CD4-positive, alpha-beta T cell (primary cell): ENCODE measurements around the gene SNTG2. TPM values are rescaled to one million over a fixed set of nuclear protein-coding genes. Genes with fewer than 3 reads are reported as not detected.
A peak's percentile ranks its signal among the peaks of the same experiment; 100 is the strongest.

Source experiments
- ATAC-seq: fragments of 200-7000 bp; cut with Tn5 transposase; one replicate; pipeline ENCODE4 v1.10.0; 2022; ENCODE audit warnings: mild to moderate bottlenecking; ENCODE audit not compliant: poor library complexity
- CTCF ChIA-PET: fragments of 350-600 bp; sonication (Branson Sonifier 250); formaldehyde crosslinking; loops from one replicate; lab custom pipeline; 2021; ENCODE audit warnings: antibody characterized with exemption, inconsistent platforms; lab: Charles Lee
- POLR2A ChIA-PET: fragments of 350-600 bp; sonication (Branson Sonifier 250); formaldehyde crosslinking; loops from one replicate; lab custom pipeline; 2021; ENCODE audit warnings: antibody characterized with exemption, inconsistent platforms; lab: Charles Lee
- DNase-seq, 14 experiments: peaks; one replicate each; pipeline ENCODE4 v3.0.0-alpha.2; 2013 to 2020; ENCODE audit warnings: mixed read lengths in 2 of 14
- H3K27ac ChIP-seq, 2 donors: one replicate each; pipeline versions ENCODE4 v1.5.1 to v1.7.0; 2013; ENCODE audit warnings: low read length in 2 of 2, low read depth in 1 of 2, mild to moderate bottlenecking in 1 of 2
- H3K27me3 ChIP-seq, 2 experiments: 1 replicate in 1 of 2; 2 replicates in 1 of 2; pipeline versions ENCODE4 v1.6.1 to v1.7.0; 2013; ENCODE audit warnings: low read length in 2 of 2, control low read depth in 1 of 2, mild to moderate bottlenecking in 1 of 2, moderate library complexity in 1 of 2; ENCODE audit not compliant: insufficient read depth in 2 of 2, control insufficient read depth in 1 of 2
- H3K36me3 ChIP-seq: one replicate; pipeline ENCODE4 v1.6.1; 2013; ENCODE audit warnings: low read length, control low read depth; ENCODE audit not compliant: insufficient read depth
- H3K4me1 ChIP-seq: one replicate; pipeline ENCODE4 v1.6.1; 2013; ENCODE audit warnings: low read length, control low read depth; ENCODE audit not compliant: insufficient read depth
- H3K4me3 ChIP-seq: one replicate; pipeline ENCODE4 v1.5.1; 2013; ENCODE audit warnings: mild to moderate bottlenecking, low read length, moderate library complexity
- H3K9me3 ChIP-seq, 2 experiments: 1 replicate in 1 of 2; 2 replicates in 1 of 2; pipeline versions ENCODE4 v1.6.1 to v1.7.0; 2013; ENCODE audit warnings: low read length in 2 of 2, mild to moderate bottlenecking in 2 of 2, control low read depth in 1 of 2, moderate library complexity in 1 of 2; ENCODE audit not compliant: control insufficient read depth in 1 of 2, insufficient read depth in 1 of 2
- H3K27ac Mint-ChIP-seq: one replicate; pipeline ENCODE4 v1.8.0; 2020; ENCODE audit warnings: mixed read lengths
- H3K27me3 Mint-ChIP-seq: one replicate; pipeline ENCODE4 v1.8.0; 2021; ENCODE audit warnings: mixed read lengths
- H3K36me3 Mint-ChIP-seq: one replicate; pipeline ENCODE4 v1.8.0; 2021; ENCODE audit warnings: low read depth, mixed read lengths
- H3K4me1 Mint-ChIP-seq: one replicate; pipeline ENCODE4 v1.8.0; 2021; ENCODE audit warnings: low read depth, mixed read lengths
- H3K4me3 Mint-ChIP-seq: one replicate; pipeline ENCODE4 v1.8.0; 2020; ENCODE audit warnings: mild to moderate bottlenecking, mixed read lengths
- H3K9me3 Mint-ChIP-seq: one replicate; pipeline ENCODE4 v1.8.0; 2020; ENCODE audit warnings: mixed read lengths
- intact Hi-C, 2 experiments: fragments of 100-400 bp; cut with DNase I in 1 of 2; cut with micrococcal nuclease in 1 of 2; formaldehyde crosslinking; loops; one replicate each; pipeline versions ENCODE4 v1.15.1 to v1.9.0; 2023 to 2025; cut with DNase I, micrococcal nuclease
- total RNA-seq, 174 experiments: library from RNA in 2 of 174; stranded (reverse) in 2 of 174; gene quantifications; one replicate each; pipeline ENCODE4 v1.2.3 and lab custom pipeline; 2021 to 2026
- TF ChIP-seq, protein P1 (sequence below): fragments of 200-600 bp; IDR thresholded peaks from one replicate; pipeline ENCODE4 v1.8.0; 2022; ENCODE audit warnings: antibody characterized with exemption, mild to moderate bottlenecking

Gene SNTG2
- total RNA-seq, 2 experiments from 2014 or later: 1.1 to 1.5 TPM

DNA sequence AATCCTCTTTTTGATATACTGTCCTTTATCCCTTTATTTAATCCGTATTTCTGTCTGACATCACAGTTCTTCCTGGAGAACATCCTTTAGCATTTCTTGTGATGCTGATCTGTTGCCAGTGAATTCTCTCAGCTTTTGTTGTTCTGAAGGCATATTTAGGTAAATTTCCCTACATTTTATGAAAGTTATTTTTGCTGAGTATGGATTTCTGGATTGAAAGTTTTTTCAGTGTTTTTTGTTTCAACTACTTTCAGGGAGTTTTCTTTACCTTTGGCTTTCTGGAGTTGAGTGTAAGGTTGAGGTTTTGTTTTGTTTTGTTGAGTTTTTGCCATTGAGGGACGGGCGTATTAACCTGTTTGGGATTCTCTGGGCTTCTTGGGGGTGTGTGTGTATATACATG lies 22.5 kb downstream of the SNTG2 start:
- DNase-seq (no peak), ATAC-seq (no peak)
- no peak overlapping the region for H3K27ac Mint-ChIP-seq
- POLR2A ChIA-PET: no interaction called here
- intact Hi-C loops: no loop called here
- H3K4me1 ChIP-seq: peaks cover 23% of the 10 kb centered on the region
- H3K27me3 ChIP-seq: no peaks in the 10 kb centered on the region
- TF ChIP-seq, protein P1, sequence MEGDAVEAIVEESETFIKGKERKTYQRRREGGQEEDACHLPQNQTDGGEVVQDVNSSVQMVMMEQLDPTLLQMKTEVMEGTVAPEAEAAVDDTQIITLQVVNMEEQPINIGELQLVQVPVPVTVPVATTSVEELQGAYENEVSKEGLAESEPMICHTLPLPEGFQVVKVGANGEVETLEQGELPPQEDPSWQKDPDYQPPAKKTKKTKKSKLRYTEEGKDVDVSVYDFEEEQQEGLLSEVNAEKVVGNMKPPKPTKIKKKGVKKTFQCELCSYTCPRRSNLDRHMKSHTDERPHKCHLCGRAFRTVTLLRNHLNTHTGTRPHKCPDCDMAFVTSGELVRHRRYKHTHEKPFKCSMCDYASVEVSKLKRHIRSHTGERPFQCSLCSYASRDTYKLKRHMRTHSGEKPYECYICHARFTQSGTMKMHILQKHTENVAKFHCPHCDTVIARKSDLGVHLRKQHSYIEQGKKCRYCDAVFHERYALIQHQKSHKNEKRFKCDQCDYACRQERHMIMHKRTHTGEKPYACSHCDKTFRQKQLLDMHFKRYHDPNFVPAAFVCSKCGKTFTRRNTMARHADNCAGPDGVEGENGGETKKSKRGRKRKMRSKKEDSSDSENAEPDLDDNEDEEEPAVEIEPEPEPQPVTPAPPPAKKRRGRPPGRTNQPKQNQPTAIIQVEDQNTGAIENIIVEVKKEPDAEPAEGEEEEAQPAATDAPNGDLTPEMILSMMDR: no peak
- peaks cover 5% of the 10 kb centered on the region in 2 experiments for H3K9me3 ChIP-seq
- H3K27me3 Mint-ChIP-seq: peaks cover 30% of the 10 kb centered on the region
- H3K4me3 Mint-ChIP-seq: no peak overlapping the region
- H3K36me3 ChIP-seq: no peaks in the 10 kb centered on the region
- H3K36me3 Mint-ChIP-seq: no peaks in the 10 kb centered on the region
- no peak overlapping the region for H3K4me3 ChIP-seq
- H3K4me1 Mint-ChIP-seq: peaks cover 23% of the 10 kb centered on the region
- CTCF ChIA-PET: no interaction called here
- H3K9me3 Mint-ChIP-seq: peaks cover 11% of the 10 kb centered on the region
- H3K27ac ChIP-seq: no peak overlapping the region

DNA sequence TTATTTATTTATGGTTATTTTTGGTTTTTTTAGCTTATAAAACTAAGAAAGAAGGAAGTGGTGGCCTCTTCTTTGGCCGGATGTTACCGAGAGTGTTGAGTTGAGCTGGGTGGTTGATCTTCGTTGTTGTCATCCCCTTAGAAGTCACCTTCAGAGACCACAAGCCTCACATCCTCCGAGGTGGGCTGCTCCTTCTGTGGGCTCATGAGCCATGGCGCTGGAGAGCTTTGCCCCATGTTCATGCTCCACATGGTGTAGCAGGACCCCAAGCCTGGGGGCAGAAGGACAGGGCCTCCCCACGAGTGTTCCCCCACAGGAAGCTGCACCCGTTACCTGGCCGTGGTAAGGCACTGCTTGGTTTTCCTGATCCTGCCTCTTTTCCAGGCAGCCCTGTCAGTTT lies 23.4 kb downstream of the SNTG2 start:
- H3K27ac Mint-ChIP-seq: peak overlapping the region; percentile 67
- H3K36me3 Mint-ChIP-seq: no peaks in the 10 kb centered on the region
- Histone ChIP-seq H3K9me3 (peaks cover under 1 to 5% of the 10 kb centered on the region in 2 experiments), H3K27ac (peak overlapping the region in 1 of 2 donors; percentile 33), H3K4me1 (peaks cover 23% of the 10 kb centered on the region), H3K27me3 (peaks cover 0 to under 1% of the 10 kb centered on the region in 2 experiments), H3K4me3 (peak overlapping the region; percentile 22), H3K36me3 (no peaks in the 10 kb centered on the region)
- TF ChIP-seq, protein P1: no peak
- DNase-seq (peak in 4 of 14 experiments; percentile 16 to 62 (median 44)), ATAC-seq (peak; percentile 57)
- peak overlapping the region; percentile 5 for H3K4me3 Mint-ChIP-seq
- peaks cover 25% of the 10 kb centered on the region for H3K27me3 Mint-ChIP-seq
- ChIA-PET POLR2A (interaction anchor here (1.5 kb wide), 1 partner anchor 11 kb away, joined by 8 read pairs; no protein-coding TSS in a partner anchor), CTCF (no interaction called here)
- H3K9me3 Mint-ChIP-seq: peaks cover 5% of the 10 kb centered on the region
- intact Hi-C loops: no loop called here
- H3K4me1 Mint-ChIP-seq: peaks cover 23% of the 10 kb centered on the region

DNA sequence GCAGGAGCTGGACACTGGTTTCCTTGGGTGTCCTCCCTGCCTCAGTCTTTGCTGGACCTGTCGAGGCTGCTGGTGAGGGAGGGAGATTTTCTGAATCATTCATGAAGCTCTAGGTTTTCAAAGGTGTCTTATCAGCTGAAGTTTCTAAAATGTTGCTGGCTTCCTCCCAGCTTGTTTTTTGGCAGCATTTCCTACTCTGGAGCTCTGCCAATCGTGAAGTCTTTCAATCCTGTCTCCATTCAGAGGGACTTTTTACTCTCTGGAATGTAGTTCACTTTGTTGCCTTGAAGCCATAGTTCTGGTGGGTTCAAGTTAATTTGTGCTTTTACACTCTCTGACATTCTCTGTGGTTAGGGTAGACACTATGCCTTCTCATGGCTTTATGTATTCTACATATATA lies 23.9 kb downstream of the SNTG2 start:
- ChIA-PET POLR2A (interaction anchor here (1.5 kb wide), 1 partner anchor 11 kb away, joined by 8 read pairs; no protein-coding TSS in a partner anchor), CTCF (no interaction called here)
- Mint-ChIP-seq H3K27ac (peak overlapping the region; percentile 67), H3K9me3 (peaks cover 3% of the 10 kb centered on the region), H3K36me3 (no peaks in the 10 kb centered on the region), H3K4me1 (peaks cover 23% of the 10 kb centered on the region), H3K4me3 (no peak overlapping the region), H3K27me3 (peaks cover 24% of the 10 kb centered on the region)
- ATAC-seq (no peak), DNase-seq (peak in 1 of 14 experiments; percentile 21)
- peaks cover 27% of the 10 kb centered on the region for H3K4me1 ChIP-seq
- peak overlapping the region in 1 of 2 donors; percentile 33 for H3K27ac ChIP-seq
- peaks cover 0 to 5% of the 10 kb centered on the region in 2 experiments for H3K27me3 ChIP-seq
- peak overlapping the region; percentile 22 for H3K4me3 ChIP-seq
- TF ChIP-seq, protein P1: no peak
- no peaks in the 10 kb centered on the region for H3K36me3 ChIP-seq
- H3K9me3 ChIP-seq: peaks cover 0 to 5% of the 10 kb centered on the region in 2 experiments
- intact Hi-C loops: no loop called here
